Fibroblast of mammary gland (primary cell): Measurements from ENCODE around the gene ACAD11.

Experiments
- DNase-seq: peaks from one replicate; pipeline ENCODE4 v3.0.0-alpha.2; 2010; ENCODE audit warnings: low read depth
- H3K4me3 ChIP-seq: 2 replicates; pipeline ENCODE4 v1.5.1; 2011; ENCODE audit warnings: low read depth, mild to moderate bottlenecking, low read length, moderate library complexity; ENCODE audit not compliant: control insufficient read depth
- TF ChIP-seq, protein P1 (sequence below): conservative IDR thresholded peaks from 2 replicates; pipeline ENCODE4 v1.5.1; 2011; ENCODE audit warnings: low read depth, low read length, inconsistent platforms; ENCODE audit not compliant: control insufficient read depth, insufficient read depth

Gene ACAD11

DNA sequence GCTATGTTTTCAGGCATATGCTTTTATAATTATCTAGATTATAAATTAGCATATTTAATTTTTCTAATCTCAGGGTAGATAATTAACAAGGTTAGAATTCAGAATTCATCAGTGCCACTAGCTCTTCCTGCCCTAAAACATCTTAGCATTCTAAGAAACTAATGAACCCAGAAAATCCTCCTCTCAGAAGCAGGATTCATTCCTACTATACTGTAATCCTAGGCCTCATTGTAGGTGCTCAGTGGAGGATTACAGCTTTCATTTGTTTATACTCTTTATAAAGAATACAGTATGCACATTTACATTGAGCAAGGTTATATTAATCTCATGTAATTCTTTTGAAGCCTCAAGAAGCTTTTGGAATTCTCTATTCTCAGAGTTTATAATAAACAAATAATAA, 20.9 kb downstream of the ACAD11 start:
- TF ChIP-seq, protein P1, sequence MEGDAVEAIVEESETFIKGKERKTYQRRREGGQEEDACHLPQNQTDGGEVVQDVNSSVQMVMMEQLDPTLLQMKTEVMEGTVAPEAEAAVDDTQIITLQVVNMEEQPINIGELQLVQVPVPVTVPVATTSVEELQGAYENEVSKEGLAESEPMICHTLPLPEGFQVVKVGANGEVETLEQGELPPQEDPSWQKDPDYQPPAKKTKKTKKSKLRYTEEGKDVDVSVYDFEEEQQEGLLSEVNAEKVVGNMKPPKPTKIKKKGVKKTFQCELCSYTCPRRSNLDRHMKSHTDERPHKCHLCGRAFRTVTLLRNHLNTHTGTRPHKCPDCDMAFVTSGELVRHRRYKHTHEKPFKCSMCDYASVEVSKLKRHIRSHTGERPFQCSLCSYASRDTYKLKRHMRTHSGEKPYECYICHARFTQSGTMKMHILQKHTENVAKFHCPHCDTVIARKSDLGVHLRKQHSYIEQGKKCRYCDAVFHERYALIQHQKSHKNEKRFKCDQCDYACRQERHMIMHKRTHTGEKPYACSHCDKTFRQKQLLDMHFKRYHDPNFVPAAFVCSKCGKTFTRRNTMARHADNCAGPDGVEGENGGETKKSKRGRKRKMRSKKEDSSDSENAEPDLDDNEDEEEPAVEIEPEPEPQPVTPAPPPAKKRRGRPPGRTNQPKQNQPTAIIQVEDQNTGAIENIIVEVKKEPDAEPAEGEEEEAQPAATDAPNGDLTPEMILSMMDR, result no peak
- DNase-seq, result no peak
- H3K4me3 ChIP-seq, result no peak overlapping the region

DNA sequence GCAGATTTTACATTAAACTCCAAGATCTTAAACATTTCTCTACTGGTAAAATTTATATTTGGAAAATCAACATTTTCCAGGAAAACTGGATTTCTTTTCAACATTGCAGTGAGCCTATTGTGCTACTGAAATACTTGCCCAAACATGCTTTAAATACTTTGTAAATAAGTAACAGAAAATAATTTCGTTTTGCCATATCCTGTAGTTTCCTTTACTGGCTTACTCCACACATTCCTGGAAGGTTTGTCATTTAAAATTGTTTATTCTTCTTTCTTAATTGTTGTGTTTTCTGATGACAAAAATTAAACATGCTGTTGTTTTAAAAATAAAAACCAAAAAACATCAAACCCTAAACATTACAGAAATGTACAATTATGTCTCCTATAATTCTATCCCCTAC, 22.0 kb downstream of the ACAD11 start:
- DNase-seq, result peak; percentile 42

DNA sequence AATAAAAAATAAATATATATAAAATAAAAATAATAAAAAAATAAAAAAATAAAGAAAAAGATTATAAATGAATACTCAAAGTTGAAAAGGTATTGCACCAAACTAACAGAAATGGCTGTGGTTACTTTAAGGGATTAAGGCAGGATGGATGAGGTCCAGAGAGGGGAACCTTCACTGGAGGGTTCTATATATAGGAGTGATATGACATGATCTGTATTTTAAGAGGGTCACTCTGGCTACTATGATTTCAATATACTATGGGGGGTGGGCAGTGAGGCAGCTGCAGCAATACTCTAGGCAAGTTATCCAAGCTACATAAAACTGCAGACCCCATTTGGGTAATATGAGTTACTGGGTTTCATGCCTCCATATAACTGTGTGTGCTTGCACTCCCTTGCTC, 24.6 kb downstream of the ACAD11 start:
- DNase-seq, result no peak
- TF ChIP-seq, protein P1, result no peak
- H3K4me3 ChIP-seq, result no peak overlapping the region

More for the DNA sequence above, 22.0 kb downstream of the ACAD11 start:
- no peak overlapping the region for H3K4me3 ChIP-seq
- TF ChIP-seq, protein P1, result no peak

DNA sequence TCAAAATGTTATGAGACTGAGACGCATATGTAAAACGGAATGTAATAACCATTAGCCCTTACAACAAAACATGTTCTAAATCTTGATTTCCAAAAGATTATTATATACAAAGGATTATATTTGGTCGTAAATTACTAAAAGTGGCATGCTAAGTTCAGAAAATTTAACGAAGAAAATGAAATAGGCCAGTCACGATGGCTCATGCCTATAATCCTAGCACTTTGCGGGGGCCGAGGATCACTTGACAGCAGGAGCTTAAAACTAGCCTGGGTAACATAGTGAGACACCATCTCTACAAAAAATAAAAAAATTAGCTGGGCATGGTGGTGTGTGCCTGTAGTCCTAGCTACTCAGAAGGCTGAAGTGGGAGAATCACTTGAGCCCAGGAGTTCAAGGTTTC, 29.0 kb downstream of the ACAD11 start:
- H3K4me3 ChIP-seq, result no peak overlapping the region
- DNase-seq, result no peak
- TF ChIP-seq, protein P1, result no peak

DNA sequence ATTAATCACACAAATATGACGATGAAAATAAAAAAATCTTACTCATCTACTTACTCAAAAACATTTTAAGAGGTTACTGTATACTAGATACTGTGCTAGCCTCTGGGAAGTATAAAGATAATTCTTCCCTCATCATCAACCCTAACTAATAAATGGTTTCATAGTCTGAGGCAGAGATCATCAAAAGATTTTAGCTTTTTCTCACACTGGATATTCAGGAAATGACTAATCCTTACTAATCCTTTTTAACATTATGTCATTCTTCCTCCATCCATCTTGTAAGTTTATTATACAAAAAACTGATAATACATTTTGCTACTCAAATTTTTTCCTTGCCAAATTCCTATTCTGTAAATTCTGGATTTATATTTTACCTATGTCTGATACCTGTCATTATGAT, 29.7 kb downstream of the ACAD11 start:
- no peak overlapping the region for H3K4me3 ChIP-seq
- TF ChIP-seq, protein P1, result no peak
- peak; percentile 78 for DNase-seq

GRCh38 chr3:132628157-132628556, 31.5 kb downstream of the ACAD11 start:
- DNase-seq, result peak; percentile 23
- no peak overlapping the region for H3K4me3 ChIP-seq
- TF ChIP-seq, protein P1, result no peak

DNA sequence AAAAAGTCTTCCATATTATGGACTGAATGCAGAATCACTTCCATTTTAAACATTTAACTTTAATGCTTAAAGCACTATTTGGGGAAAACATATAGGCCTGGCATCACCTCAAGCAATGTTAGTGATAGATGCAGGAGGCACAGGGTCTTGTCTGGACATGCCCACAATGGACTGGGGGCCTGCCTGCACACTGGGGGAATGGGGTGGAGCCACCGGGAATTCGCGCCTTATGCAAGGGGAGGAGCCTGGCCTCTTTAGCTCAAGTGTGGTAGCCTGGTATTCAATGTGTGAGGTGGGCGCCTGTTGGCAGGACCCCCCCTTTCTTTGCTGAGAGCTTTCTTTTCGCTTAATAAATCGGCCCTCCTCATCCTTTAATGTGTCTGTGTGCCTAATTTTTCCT, 32.7 kb downstream of the ACAD11 start:
- H3K4me3 ChIP-seq, result no peak overlapping the region
- no peak for DNase-seq
- TF ChIP-seq, protein P1, result no peak
